Measurements from ENCODE around the gene POLD4. TPM values are rescaled to one million over a fixed set of nuclear protein-coding genes. Genes with fewer than 3 reads are reported as not detected.

The POLD4 gene
- total RNA-seq, 2 experiments from 2014 or later = 153 to 171 TPM

- Histone ChIP-seq H3K4me2 (ENCODE audit: low read length) (no peak overlapping the region), H3K4me3 (ENCODE audit: low read depth, low read length, poor library complexity, severe bottlenecking) (no peak overlapping the region), H3K4me1 (ENCODE audit: insufficient read depth, low read length, poor library complexity, severe bottlenecking) (no peaks in the 10 kb centered on the region), H2AFZ (ENCODE audit: low read length) (no peak overlapping the region), H3K36me3 (ENCODE audit: insufficient read depth, low read length) (peaks cover 50% of the 10 kb centered on the region), H3K27ac (ENCODE audit: low read depth, low read length, poor library complexity, severe bottlenecking) (no peak overlapping the region), H3K9me3 (ENCODE audit: low read length) (no peaks in the 10 kb centered on the region), H3K79me2 (ENCODE audit: insufficient read depth, low read depth, low read length) (no peaks in the 10 kb centered on the region), H3K9me2 (ENCODE audit: insufficient read depth, low read length) (no peaks in the 10 kb centered on the region), H4K20me1 (ENCODE audit: insufficient read depth, low read length) (no peaks in the 10 kb centered on the region)
- BruUV-seq (replicated peaks) = no TSS peak
- TF ChIP-seq EZH2phosphoT487 (IDR thresholded peaks at IDR 0.05; ENCODE audit: borderline replicate concordance, low read depth, low read length) = no peak
- no peak for TF ChIP-seq CTCF (conservative IDR thresholded peaks at IDR 0.05; ENCODE audit: low read length)
- intact Hi-C loops (cut with micrococcal nuclease; ENCODE audit: unreplicated experiment) = no loop called here
- ChIA-PET POLR2A (interaction anchor here (0.6 kb wide), 1 partner anchor 11 kb away, joined by 3 read pairs; no protein-coding TSS in a partner anchor), CTCF (ENCODE audit: unreplicated experiment) (no interaction called here)
- no peak for DNase-seq (ENCODE audit: low spot score)
Observed at GRCh38 chr11:67308031-67308866, 45.1 kb downstream of the POLD4 start.

GRCh38 chr11:67307545-67308001 lies 45.8 kb downstream of the POLD4 start:
- no peak overlapping the region for H3K4me2 ChIP-seq (ENCODE audit: low read length)
- H4K20me1 ChIP-seq (ENCODE audit: insufficient read depth, low read length) = no peaks in the 10 kb centered on the region
- H3K4me1 ChIP-seq (ENCODE audit: insufficient read depth, low read length, poor library complexity, severe bottlenecking) = no peaks in the 10 kb centered on the region
- H3K9me2 ChIP-seq (ENCODE audit: insufficient read depth, low read length) = no peaks in the 10 kb centered on the region
- TF ChIP-seq EZH2phosphoT487 (IDR thresholded peaks at IDR 0.05; ENCODE audit: borderline replicate concordance, low read depth, low read length) (no peak), CTCF (conservative IDR thresholded peaks at IDR 0.05; ENCODE audit: low read length) (no peak)
- BruUV-seq (replicated peaks) = no TSS peak
- no peaks in the 10 kb centered on the region for H3K79me2 ChIP-seq (ENCODE audit: insufficient read depth, low read depth, low read length)
- no peak overlapping the region for H2AFZ ChIP-seq (ENCODE audit: low read length)
- intact Hi-C loops (cut with micrococcal nuclease; ENCODE audit: unreplicated experiment) = no loop called here
- ChIA-PET CTCF (ENCODE audit: unreplicated experiment) (no interaction called here), POLR2A (interaction anchor here (0.6 kb wide), 1 partner anchor 12 kb away, joined by 3 read pairs; no protein-coding TSS in a partner anchor)
- peaks cover 55% of the 10 kb centered on the region for H3K36me3 ChIP-seq (ENCODE audit: insufficient read depth, low read length)
- DNase-seq (ENCODE audit: low spot score) = no peak
- no peak overlapping the region for H3K27ac ChIP-seq (ENCODE audit: low read depth, low read length, poor library complexity, severe bottlenecking)
- no peaks in the 10 kb centered on the region for H3K9me3 ChIP-seq (ENCODE audit: low read length)
- H3K4me3 ChIP-seq (ENCODE audit: low read depth, low read length, poor library complexity, severe bottlenecking) = no peak overlapping the region
